CD4-positive, alpha-beta T cell (primary cell): ENCODE data around the gene RPL22. TPM values are rescaled to one million over a fixed set of nuclear protein-coding genes. Genes with fewer than 3 reads are reported as not detected.

Experiments used
- ATAC-seq: fragments of 200-7000 bp; cut with Tn5 transposase; one replicate; pipeline ENCODE4 v1.10.0; 2022; ENCODE audit warnings: mild to moderate bottlenecking; ENCODE audit not compliant: poor library complexity
- CTCF ChIA-PET: fragments of 350-600 bp; sonication (Branson Sonifier 250); formaldehyde crosslinking; loops from one replicate; lab custom pipeline; 2021; ENCODE audit warnings: antibody characterized with exemption, inconsistent platforms; lab: Charles Lee
- POLR2A ChIA-PET: fragments of 350-600 bp; sonication (Branson Sonifier 250); formaldehyde crosslinking; loops from one replicate; lab custom pipeline; 2021; ENCODE audit warnings: antibody characterized with exemption, inconsistent platforms; lab: Charles Lee
- DNase-seq, 14 experiments: peaks; one replicate each; pipeline ENCODE4 v3.0.0-alpha.2; 2013 to 2020; ENCODE audit warnings: mixed read lengths in 2 of 14
- H3K27ac ChIP-seq, 2 donors: one replicate each; pipeline versions ENCODE4 v1.5.1 to v1.7.0; 2013; ENCODE audit warnings: low read length in 2 of 2, low read depth in 1 of 2, mild to moderate bottlenecking in 1 of 2
- H3K27me3 ChIP-seq, 2 experiments: 1 replicate in 1 of 2; 2 replicates in 1 of 2; pipeline versions ENCODE4 v1.6.1 to v1.7.0; 2013; ENCODE audit warnings: low read length in 2 of 2, control low read depth in 1 of 2, mild to moderate bottlenecking in 1 of 2, moderate library complexity in 1 of 2; ENCODE audit not compliant: insufficient read depth in 2 of 2, control insufficient read depth in 1 of 2
- H3K36me3 ChIP-seq: one replicate; pipeline ENCODE4 v1.6.1; 2013; ENCODE audit warnings: low read length, control low read depth; ENCODE audit not compliant: insufficient read depth
- H3K4me1 ChIP-seq: one replicate; pipeline ENCODE4 v1.6.1; 2013; ENCODE audit warnings: low read length, control low read depth; ENCODE audit not compliant: insufficient read depth
- H3K4me3 ChIP-seq: one replicate; pipeline ENCODE4 v1.5.1; 2013; ENCODE audit warnings: mild to moderate bottlenecking, low read length, moderate library complexity
- H3K9me3 ChIP-seq, 2 experiments: 1 replicate in 1 of 2; 2 replicates in 1 of 2; pipeline versions ENCODE4 v1.6.1 to v1.7.0; 2013; ENCODE audit warnings: low read length in 2 of 2, mild to moderate bottlenecking in 2 of 2, control low read depth in 1 of 2, moderate library complexity in 1 of 2; ENCODE audit not compliant: control insufficient read depth in 1 of 2, insufficient read depth in 1 of 2
- H3K27ac Mint-ChIP-seq: one replicate; pipeline ENCODE4 v1.8.0; 2020; ENCODE audit warnings: mixed read lengths
- H3K27me3 Mint-ChIP-seq: one replicate; pipeline ENCODE4 v1.8.0; 2021; ENCODE audit warnings: mixed read lengths
- H3K36me3 Mint-ChIP-seq: one replicate; pipeline ENCODE4 v1.8.0; 2021; ENCODE audit warnings: low read depth, mixed read lengths
- H3K4me1 Mint-ChIP-seq: one replicate; pipeline ENCODE4 v1.8.0; 2021; ENCODE audit warnings: low read depth, mixed read lengths
- H3K4me3 Mint-ChIP-seq: one replicate; pipeline ENCODE4 v1.8.0; 2020; ENCODE audit warnings: mild to moderate bottlenecking, mixed read lengths
- H3K9me3 Mint-ChIP-seq: one replicate; pipeline ENCODE4 v1.8.0; 2020; ENCODE audit warnings: mixed read lengths
- CTCF ChIP-seq: fragments of 200-600 bp; IDR thresholded peaks from one replicate; pipeline ENCODE4 v1.8.0; 2022; ENCODE audit warnings: antibody characterized with exemption, mild to moderate bottlenecking
- intact Hi-C, 2 experiments: fragments of 100-400 bp; cut with DNase I in 1 of 2; cut with micrococcal nuclease in 1 of 2; formaldehyde crosslinking; loops; one replicate each; pipeline versions ENCODE4 v1.15.1 to v1.9.0; 2023 to 2025; cut with DNase I, micrococcal nuclease
- total RNA-seq, 174 experiments: library from RNA in 2 of 174; stranded (reverse) in 2 of 174; gene quantifications; one replicate each; pipeline ENCODE4 v1.2.3 and lab custom pipeline; 2021 to 2026

Gene RPL22
- total RNA-seq, 2 experiments from 2014 or later, result 620 to 652 TPM

GRCh38 chr1:6152882-6153281 lies 46.5 kb downstream of the RPL22 start:
- H3K4me1 Mint-ChIP-seq, result peaks cover 8% of the 10 kb centered on the region
- no peaks in the 10 kb centered on the region for H3K36me3 Mint-ChIP-seq
- no peak for ATAC-seq
- TF ChIP-seq CTCF, result no peak
- DNase-seq, result no peak
- no peak overlapping the region for H3K27ac Mint-ChIP-seq
- peaks cover 22% of the 10 kb centered on the region for H3K4me1 ChIP-seq
- H3K27me3 ChIP-seq, result peaks cover 5 to 11% of the 10 kb centered on the region in 2 experiments
- H3K9me3 ChIP-seq, result peaks cover 0 to 4% of the 10 kb centered on the region in 2 experiments
- H3K27me3 Mint-ChIP-seq, result peaks cover 7% of the 10 kb centered on the region
- intact Hi-C loops, result no loop called here
- CTCF ChIA-PET, result no interaction called here
- H3K27ac ChIP-seq, result no peak overlapping the region
- no peaks in the 10 kb centered on the region for H3K36me3 ChIP-seq
- POLR2A ChIA-PET, result no interaction called here
- no peak overlapping the region for H3K4me3 ChIP-seq
- H3K9me3 Mint-ChIP-seq, result no peaks in the 10 kb centered on the region
- no peak overlapping the region for H3K4me3 Mint-ChIP-seq

- POLR2A ChIA-PET, result no interaction called here
- Histone ChIP-seq H3K27ac (no peak overlapping the region), H3K27me3 (peaks cover 10 to 11% of the 10 kb centered on the region in 2 experiments), H3K9me3 (peaks cover 0 to 4% of the 10 kb centered on the region in 2 experiments), H3K4me1 (peaks cover 22% of the 10 kb centered on the region), H3K36me3 (no peaks in the 10 kb centered on the region), H3K4me3 (no peak overlapping the region)
- H3K9me3 Mint-ChIP-seq, result no peaks in the 10 kb centered on the region
- CTCF ChIA-PET, result no interaction called here
- no peaks in the 10 kb centered on the region for H3K36me3 Mint-ChIP-seq
- no peak for DNase-seq
- TF ChIP-seq CTCF, result no peak
- H3K4me1 Mint-ChIP-seq, result peaks cover 9% of the 10 kb centered on the region
- H3K27me3 Mint-ChIP-seq, result peaks cover 8% of the 10 kb centered on the region
- intact Hi-C loops, result no loop called here
- H3K4me3 Mint-ChIP-seq, result no peak overlapping the region
- no peak overlapping the region for H3K27ac Mint-ChIP-seq
- ATAC-seq, result no peak
These were observed 47.2 kb downstream of the RPL22 start for GRCh38 chr1:6152181-6152580.

- DNase-seq, result no peak
- Histone ChIP-seq H3K27ac (no peak overlapping the region), H3K4me1 (peaks cover 22% of the 10 kb centered on the region), H3K36me3 (no peaks in the 10 kb centered on the region), H3K4me3 (no peak overlapping the region), H3K9me3 (peaks cover 0 to 4% of the 10 kb centered on the region in 2 experiments), H3K27me3 (peaks cover 11 to 13% of the 10 kb centered on the region in 2 experiments)
- H3K27ac Mint-ChIP-seq, result no peak overlapping the region
- ChIA-PET CTCF (no interaction called here), POLR2A (no interaction called here)
- TF ChIP-seq CTCF, result no peak
- H3K4me3 Mint-ChIP-seq, result no peak overlapping the region
- H3K4me1 Mint-ChIP-seq, result peaks cover 9% of the 10 kb centered on the region
- H3K27me3 Mint-ChIP-seq, result peaks cover 8% of the 10 kb centered on the region
- no peaks in the 10 kb centered on the region for H3K9me3 Mint-ChIP-seq
- H3K36me3 Mint-ChIP-seq, result no peaks in the 10 kb centered on the region
- no peak for ATAC-seq
- intact Hi-C loops, result no loop called here
These were observed 48.0 kb downstream of the RPL22 start for GRCh38 chr1:6151291-6151822.
